HEK293 (cell line): ENCODE results near the gene CCDC28B.

ENCODE experiments used
- ZBTB17 ChIP-seq: fragments of 450-650 bp; formaldehyde crosslinking; IDR thresholded peaks from 2 replicates; pipeline ENCODE4 v1.5.1; 2016; ENCODE audit warnings: missing biosample characterization, missing genetic modification characterization
- ZNF24 ChIP-seq: fragments of 450-650 bp; formaldehyde crosslinking; IDR thresholded peaks from 2 replicates; pipeline ENCODE4 v1.5.1; 2016; ENCODE audit warnings: missing biosample characterization, missing genetic modification characterization
- ZNF292 ChIP-seq: fragments of 450-650 bp; formaldehyde crosslinking; IDR thresholded peaks from 2 replicates; pipeline ENCODE4 v1.5.1; 2016; ENCODE audit warnings: low read depth, missing biosample characterization, missing genetic modification characterization, borderline replicate concordance

- TF ChIP-seq ZNF24 (tag by site-specific recombination) (no peak), ZBTB17 (no peak), ZNF292 (tag by site-specific recombination) (no peak)
Observed at GRCh38 chr1:32178380-32179192, 21.8 kb upstream of the CCDC28B start.
